HG03469 (cell line): ENCODE measurements around the gene SLC2A8.

Experiments
- ATAC-seq: cut with Tn5 transposase; IDR thresholded peaks from one replicate; pipeline ENCODE4 v1.9.1; 2021; ENCODE audit warnings: mild to moderate bottlenecking, moderate library complexity, moderate number of reproducible peaks; ENCODE audit not compliant: unreplicated experiment

Gene SLC2A8

GRCh38 chr9:127451858-127452656 is 55.1 kb downstream of the SLC2A8 start:
- no peak for ATAC-seq

GRCh38 chr9:127452691-127453090 is 55.7 kb downstream of the SLC2A8 start:
- ATAC-seq: no peak

- ATAC-seq: no peak
Measured at GRCh38 chr9:127455324-127455992, 58.5 kb downstream of the SLC2A8 start.

GRCh38 chr9:127457191-127457878 is 60.4 kb downstream of the SLC2A8 start:
- no peak for ATAC-seq
